ENCODE results near the gene CCDC30.

DNA sequence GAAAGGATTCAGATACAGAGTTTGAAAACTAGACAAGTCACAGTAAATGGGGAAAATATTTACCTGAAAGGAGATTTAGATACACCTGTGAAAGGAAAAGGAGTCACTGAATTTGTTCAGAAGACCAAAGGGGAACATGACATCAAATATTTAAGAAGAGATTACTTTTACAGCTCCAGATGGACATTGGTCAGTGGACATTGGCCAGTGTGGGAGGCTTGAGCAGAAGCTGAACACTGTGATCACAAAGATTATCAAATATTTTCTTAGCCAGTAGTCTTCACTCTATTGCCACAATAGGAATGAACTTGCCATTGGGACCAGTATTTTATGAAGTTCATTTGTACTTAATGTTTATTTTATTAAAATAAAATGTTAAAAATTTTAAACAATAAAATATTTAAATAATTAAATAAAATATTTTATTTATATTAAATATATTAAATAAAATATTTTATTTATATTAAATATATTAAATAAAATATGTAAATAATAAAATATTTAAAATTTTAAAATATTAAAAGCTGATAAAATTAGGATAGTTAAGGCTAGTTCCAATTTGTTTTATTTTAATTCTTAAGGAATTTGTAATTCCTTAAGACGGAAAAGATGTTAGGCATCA lies 94.3 kb downstream of the CCDC30 start:
- no peak for TF ChIP-seq EZH2phosphoT487 (IDR thresholded peaks at IDR 0.05)
- TF ChIP-seq, protein P1, sequence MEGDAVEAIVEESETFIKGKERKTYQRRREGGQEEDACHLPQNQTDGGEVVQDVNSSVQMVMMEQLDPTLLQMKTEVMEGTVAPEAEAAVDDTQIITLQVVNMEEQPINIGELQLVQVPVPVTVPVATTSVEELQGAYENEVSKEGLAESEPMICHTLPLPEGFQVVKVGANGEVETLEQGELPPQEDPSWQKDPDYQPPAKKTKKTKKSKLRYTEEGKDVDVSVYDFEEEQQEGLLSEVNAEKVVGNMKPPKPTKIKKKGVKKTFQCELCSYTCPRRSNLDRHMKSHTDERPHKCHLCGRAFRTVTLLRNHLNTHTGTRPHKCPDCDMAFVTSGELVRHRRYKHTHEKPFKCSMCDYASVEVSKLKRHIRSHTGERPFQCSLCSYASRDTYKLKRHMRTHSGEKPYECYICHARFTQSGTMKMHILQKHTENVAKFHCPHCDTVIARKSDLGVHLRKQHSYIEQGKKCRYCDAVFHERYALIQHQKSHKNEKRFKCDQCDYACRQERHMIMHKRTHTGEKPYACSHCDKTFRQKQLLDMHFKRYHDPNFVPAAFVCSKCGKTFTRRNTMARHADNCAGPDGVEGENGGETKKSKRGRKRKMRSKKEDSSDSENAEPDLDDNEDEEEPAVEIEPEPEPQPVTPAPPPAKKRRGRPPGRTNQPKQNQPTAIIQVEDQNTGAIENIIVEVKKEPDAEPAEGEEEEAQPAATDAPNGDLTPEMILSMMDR (IDR thresholded peaks at IDR 0.05): no peak
- no peak for TF ChIP-seq EZH2 (IDR thresholded peaks at IDR 0.05)

Data from neural progenitor cell (in vitro differentiated cells).